ENCODE measurements around the gene RGMA. TPM values are rescaled to one million over a fixed set of nuclear protein-coding genes. Genes with fewer than 3 reads are reported as not detected.

RGMA gene
- polyA plus RNA-seq, 4 donors, result 1.1 to 15.2 (median 2.1) TPM; not detected in 1

DNA sequence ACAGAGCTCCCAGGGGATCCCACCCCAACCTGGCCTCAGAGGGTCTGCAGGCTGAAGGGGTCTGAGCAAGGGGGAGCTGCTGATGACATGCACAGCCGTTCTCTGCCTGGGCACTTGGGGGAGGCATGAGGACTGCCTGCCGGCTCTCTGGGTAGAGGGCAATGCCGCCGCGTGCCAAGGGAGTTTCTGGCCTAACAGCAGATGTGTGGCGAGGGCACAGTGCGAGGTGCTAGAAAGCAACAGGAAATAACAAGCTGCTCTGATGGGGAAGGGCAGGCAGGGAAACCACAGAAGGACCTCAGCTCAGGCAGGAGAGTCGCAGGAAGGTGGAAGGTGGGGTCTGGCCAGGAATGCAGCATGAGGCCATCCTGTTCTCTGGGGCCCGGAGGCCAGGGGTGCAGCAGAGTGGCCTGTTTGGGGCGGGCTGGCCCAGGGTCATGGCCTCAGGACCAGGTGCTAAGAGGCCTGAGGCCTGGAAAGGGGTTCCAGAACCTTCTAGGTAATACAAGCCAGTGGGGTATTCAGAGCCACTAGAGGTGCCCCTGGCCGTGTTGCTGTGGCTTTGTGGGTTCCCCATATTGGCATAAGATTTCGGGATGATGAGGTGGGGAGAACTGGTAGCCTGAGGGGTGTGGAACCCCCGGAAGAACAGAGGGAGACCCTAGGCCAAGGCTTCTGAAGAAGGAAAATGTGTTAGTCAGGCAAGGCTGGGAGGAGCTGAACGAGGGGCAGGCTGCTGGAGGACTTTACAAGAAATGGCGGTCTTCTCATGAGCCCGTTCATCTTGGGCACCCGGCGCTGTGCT lies 41.2 kb downstream of the RGMA start:
- peaks cover 0 to 3% of the 10 kb centered on the region in 2 donors for H3K9me3 ChIP-seq (ENCODE audit: control insufficient read depth in 2 of 2, insufficient read depth in 1 of 2, low read depth in 1 of 2, low read length in 1 of 2)
- peaks cover 0 to 34% (median 0%) of the 10 kb centered on the region in 3 donors for H3K36me3 ChIP-seq (ENCODE audit: control insufficient read depth in 3 of 3, insufficient read depth in 2 of 3, low read depth in 1 of 3, low read length in 3 of 3)
- no peaks in the 10 kb centered on the region for H3K4me1 ChIP-seq (ENCODE audit: control insufficient read depth in 3 of 3, insufficient read depth in 2 of 3, low read depth in 1 of 3, low read length in 2 of 3)
- no peaks in the 10 kb centered on the region for H3K27me3 ChIP-seq (ENCODE audit: control insufficient read depth in 3 of 3, insufficient read depth in 3 of 3, low read length in 3 of 3)
- WGBS, 3 donors, result 70 to 75% (median 73%) methylated on average over 17 to 18 of the region's 18 CpGs
- no peak for FAIRE-seq
- no peak overlapping the region for H3K27ac ChIP-seq (ENCODE audit: low read depth in 1 of 3, low read length in 2 of 3)
- no peak for DNase-seq
- no peak overlapping the region for H3K4me3 ChIP-seq (ENCODE audit: low read depth in 1 of 3, low read length in 3 of 3)

DNA sequence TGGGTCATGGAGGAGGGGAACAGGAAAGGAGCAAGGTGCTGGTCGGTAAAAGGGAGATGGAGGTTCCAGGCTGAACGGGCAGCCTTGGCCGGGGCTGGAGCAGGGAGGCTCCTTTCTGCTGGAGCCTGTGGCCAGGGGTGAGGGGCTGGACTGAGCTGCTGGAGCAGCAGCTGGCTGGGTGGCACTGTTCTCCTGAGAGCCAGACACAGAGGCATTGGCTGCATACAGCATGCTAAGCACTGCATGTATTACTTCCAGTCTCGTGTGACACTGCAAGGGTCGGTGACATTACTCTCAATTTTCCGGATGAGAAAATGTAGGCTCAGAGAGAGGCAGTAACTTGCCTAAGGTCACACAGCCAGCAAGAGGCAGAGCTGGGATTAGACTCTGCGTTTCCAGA lies 42.3 kb downstream of the RGMA start:
- Histone ChIP-seq H3K4me3 (ENCODE audit: low read depth in 1 of 3, low read length in 3 of 3) (no peak overlapping the region), H3K27me3 (ENCODE audit: control insufficient read depth in 3 of 3, insufficient read depth in 3 of 3, low read length in 3 of 3) (no peaks in the 10 kb centered on the region), H3K4me1 (ENCODE audit: control insufficient read depth in 3 of 3, insufficient read depth in 2 of 3, low read depth in 1 of 3, low read length in 2 of 3) (no peaks in the 10 kb centered on the region), H3K36me3 (ENCODE audit: control insufficient read depth in 3 of 3, insufficient read depth in 2 of 3, low read depth in 1 of 3, low read length in 3 of 3) (peaks cover 0 to 29% (median 0%) of the 10 kb centered on the region in 3 donors), H3K9me3 (ENCODE audit: control insufficient read depth in 2 of 2, insufficient read depth in 1 of 2, low read depth in 1 of 2, low read length in 1 of 2) (peaks cover 0 to 3% of the 10 kb centered on the region in 2 donors), H3K27ac (ENCODE audit: low read depth in 1 of 3, low read length in 2 of 3) (no peak overlapping the region)
- DNase-seq, result no peak
- no peak for FAIRE-seq
- WGBS, 3 donors, result 64 to 73% (median 69%) methylated on average over 7 of the region's 7 CpGs

DNA sequence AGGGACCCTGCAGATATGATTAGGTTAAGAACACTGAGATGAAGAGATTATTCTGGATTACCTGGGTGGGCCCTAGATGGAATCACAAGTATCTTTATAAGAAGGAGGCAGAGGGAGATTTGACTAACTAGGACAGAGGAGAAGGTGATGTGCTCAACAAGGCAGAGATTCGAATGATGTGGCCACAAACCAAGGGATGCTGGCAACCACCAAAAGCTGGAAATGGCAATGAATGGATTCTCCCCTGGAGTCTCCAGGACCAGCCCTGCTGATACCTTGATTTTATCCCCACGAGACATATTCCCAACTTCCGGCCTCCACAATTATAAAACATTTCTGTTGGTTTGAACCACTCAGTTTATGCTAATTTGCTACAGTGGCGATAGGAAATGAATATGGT lies 42.9 kb downstream of the RGMA start:
- no peak overlapping the region for H3K27ac ChIP-seq (ENCODE audit: low read depth in 1 of 3, low read length in 2 of 3)
- H3K9me3 ChIP-seq (ENCODE audit: control insufficient read depth in 2 of 2, insufficient read depth in 1 of 2, low read depth in 1 of 2, low read length in 1 of 2), result peaks cover 0 to 3% of the 10 kb centered on the region in 2 donors
- H3K36me3 ChIP-seq (ENCODE audit: control insufficient read depth in 3 of 3, insufficient read depth in 2 of 3, low read depth in 1 of 3, low read length in 3 of 3), result peaks cover 0 to 23% (median 0%) of the 10 kb centered on the region in 3 donors
- H3K4me3 ChIP-seq (ENCODE audit: low read depth in 1 of 3, low read length in 3 of 3), result no peak overlapping the region
- FAIRE-seq (no peak), DNase-seq (no peak)
- H3K27me3 ChIP-seq (ENCODE audit: control insufficient read depth in 3 of 3, insufficient read depth in 3 of 3, low read length in 3 of 3), result no peaks in the 10 kb centered on the region
- H3K4me1 ChIP-seq (ENCODE audit: control insufficient read depth in 3 of 3, insufficient read depth in 2 of 3, low read depth in 1 of 3, low read length in 2 of 3), result no peaks in the 10 kb centered on the region
- 91 to 95% (median 92%) methylated on average over 4 of the region's 4 CpGs for WGBS, 3 donors

DNA sequence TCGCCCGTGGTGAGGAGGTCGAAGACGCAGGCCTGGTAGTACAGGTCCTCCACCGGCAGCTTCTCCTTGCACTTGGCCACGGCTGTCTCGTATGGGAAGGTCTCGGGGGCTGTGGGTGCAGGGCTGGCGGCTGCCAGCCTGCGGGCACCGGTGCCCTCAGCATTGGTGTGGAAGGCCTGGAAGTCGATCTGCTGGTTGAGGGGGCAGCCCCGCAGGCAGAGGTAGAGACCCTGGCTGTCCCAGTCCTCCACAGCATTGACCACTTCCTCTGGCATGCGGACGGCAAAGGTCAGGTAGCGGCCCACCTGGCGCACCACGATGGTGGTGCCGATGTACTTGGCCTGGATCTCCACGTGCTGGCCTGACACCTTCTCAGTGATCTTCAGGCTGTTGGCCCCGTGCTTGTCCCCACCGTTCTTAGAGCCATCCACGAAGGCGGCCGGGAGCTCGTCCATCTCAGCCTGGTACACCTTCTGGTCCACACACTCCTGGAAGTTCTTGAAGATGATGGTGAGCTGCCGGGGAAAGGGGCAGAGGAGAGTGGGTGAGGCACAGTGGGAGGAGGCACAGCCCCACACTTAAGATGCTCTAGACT lies 43.7 kb downstream of the RGMA start:
- H3K4me1 ChIP-seq (ENCODE audit: control insufficient read depth in 3 of 3, insufficient read depth in 2 of 3, low read depth in 1 of 3, low read length in 2 of 3), result no peaks in the 10 kb centered on the region
- H3K9me3 ChIP-seq (ENCODE audit: control insufficient read depth in 2 of 2, insufficient read depth in 1 of 2, low read depth in 1 of 2, low read length in 1 of 2), result peaks cover 0 to 3% of the 10 kb centered on the region in 2 donors
- 92 to 95% (median 93%) methylated on average over 27 of the region's 27 CpGs for WGBS, 3 donors
- H3K27me3 ChIP-seq (ENCODE audit: control insufficient read depth in 3 of 3, insufficient read depth in 3 of 3, low read length in 3 of 3), result no peaks in the 10 kb centered on the region
- no peak overlapping the region for H3K4me3 ChIP-seq (ENCODE audit: low read depth in 1 of 3, low read length in 3 of 3)
- H3K27ac ChIP-seq (ENCODE audit: low read depth in 1 of 3, low read length in 2 of 3), result no peak overlapping the region
- no peak for FAIRE-seq
- DNase-seq, result no peak
- peaks cover 0 to 18% (median 0%) of the 10 kb centered on the region in 3 donors for H3K36me3 ChIP-seq (ENCODE audit: control insufficient read depth in 3 of 3, insufficient read depth in 2 of 3, low read depth in 1 of 3, low read length in 3 of 3)

DNA sequence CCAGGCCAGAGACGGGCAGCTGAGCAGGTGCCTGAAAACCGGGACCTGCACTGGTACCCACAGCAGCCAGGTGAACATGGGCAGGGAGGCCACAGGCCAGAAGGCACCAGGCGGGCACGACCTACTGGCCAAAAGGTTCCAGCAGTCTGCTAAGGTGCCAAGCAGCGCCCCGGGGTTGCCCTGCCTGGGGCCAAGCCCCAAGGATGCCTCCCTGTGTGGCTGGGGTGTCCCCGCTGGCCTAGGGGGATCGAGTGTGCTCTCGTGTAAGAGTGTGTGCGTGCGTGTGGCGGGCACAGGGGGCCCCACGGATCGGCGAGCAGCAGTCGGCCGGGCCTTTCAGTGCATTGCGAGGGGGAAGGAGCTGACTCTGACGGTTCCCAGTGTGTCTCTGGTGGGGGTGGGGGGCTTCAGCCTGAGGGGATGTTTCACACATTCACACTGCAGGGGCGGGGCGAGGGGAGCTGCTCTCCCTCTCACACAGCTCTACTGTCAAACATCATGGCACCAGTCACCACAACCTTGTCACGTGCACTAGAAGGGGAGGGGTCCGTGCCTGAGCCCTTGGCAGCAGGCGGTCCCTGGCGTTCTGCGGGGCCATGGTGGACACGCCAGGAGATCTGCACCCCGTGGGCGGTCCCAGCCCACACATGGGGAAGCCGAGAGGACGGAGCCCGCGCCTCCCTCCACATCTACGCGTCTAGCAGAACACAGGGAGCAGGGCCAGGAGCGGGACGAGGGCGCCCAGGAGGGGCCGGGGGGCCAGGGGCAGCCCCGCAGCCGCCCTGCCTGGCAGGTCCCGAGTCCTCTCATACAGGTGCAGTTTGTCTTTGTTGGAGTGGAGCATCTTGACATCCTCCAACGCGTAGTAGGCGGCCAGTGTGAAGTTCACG lies 44.5 kb downstream of the RGMA start:
- Histone ChIP-seq H3K27ac (ENCODE audit: low read depth in 1 of 3, low read length in 2 of 3) (no peak overlapping the region), H3K36me3 (ENCODE audit: control insufficient read depth in 3 of 3, insufficient read depth in 2 of 3, low read depth in 1 of 3, low read length in 3 of 3) (peaks cover 0 to 18% (median 0%) of the 10 kb centered on the region in 3 donors), H3K4me1 (ENCODE audit: control insufficient read depth in 3 of 3, insufficient read depth in 2 of 3, low read depth in 1 of 3, low read length in 2 of 3) (no peaks in the 10 kb centered on the region), H3K4me3 (ENCODE audit: low read depth in 1 of 3, low read length in 3 of 3) (no peak overlapping the region), H3K9me3 (ENCODE audit: control insufficient read depth in 2 of 2, insufficient read depth in 1 of 2, low read depth in 1 of 2, low read length in 1 of 2) (peaks cover 0 to 3% of the 10 kb centered on the region in 2 donors), H3K27me3 (ENCODE audit: control insufficient read depth in 3 of 3, insufficient read depth in 3 of 3, low read length in 3 of 3) (no peaks in the 10 kb centered on the region)
- no peak for DNase-seq
- WGBS, 3 donors, result 84 to 89% (median 85%) methylated on average over 39 to 46 of the region's 46 CpGs
- no peak for FAIRE-seq

DNA sequence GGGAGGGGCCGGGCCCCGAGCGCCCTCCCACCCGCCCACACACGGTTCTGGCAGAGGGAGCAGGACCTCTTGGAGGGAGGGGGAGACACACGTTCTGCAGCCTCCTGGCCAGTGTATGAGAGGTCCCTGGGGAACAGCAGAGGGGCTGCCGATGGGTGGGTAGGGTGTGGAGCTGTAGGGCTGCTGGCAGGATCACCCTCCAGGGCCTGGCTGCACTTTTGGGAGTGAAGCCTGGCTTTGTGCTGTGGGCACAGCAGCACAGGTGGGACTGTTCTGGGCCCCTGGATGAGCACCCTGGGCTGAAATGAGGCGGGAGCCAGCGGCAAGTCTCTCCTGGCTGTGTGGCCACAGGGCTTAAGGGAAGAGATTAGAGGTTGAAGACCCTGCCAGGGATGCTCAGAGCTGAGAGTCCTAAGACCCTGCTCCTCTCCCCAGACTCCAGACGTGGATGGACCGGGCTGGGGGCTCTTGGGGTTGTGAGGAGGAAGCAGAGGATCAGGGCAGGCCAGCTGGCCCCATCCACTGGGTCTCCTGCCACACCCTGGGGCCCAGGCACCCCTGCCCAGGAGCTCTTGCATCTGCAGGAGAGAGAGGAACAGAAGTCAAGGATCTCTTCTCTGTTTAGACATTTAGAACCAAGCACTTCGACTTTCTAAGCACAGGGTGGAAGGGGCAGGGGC lies 45.2 kb downstream of the RGMA start:
- Histone ChIP-seq H3K4me3 (ENCODE audit: low read depth in 1 of 3, low read length in 3 of 3) (no peak overlapping the region), H3K9me3 (ENCODE audit: control insufficient read depth in 2 of 2, insufficient read depth in 1 of 2, low read depth in 1 of 2, low read length in 1 of 2) (peaks cover 0 to 3% of the 10 kb centered on the region in 2 donors), H3K27me3 (ENCODE audit: control insufficient read depth in 3 of 3, insufficient read depth in 3 of 3, low read length in 3 of 3) (no peaks in the 10 kb centered on the region), H3K4me1 (ENCODE audit: control insufficient read depth in 3 of 3, insufficient read depth in 2 of 3, low read depth in 1 of 3, low read length in 2 of 3) (no peaks in the 10 kb centered on the region), H3K36me3 (ENCODE audit: control insufficient read depth in 3 of 3, insufficient read depth in 2 of 3, low read depth in 1 of 3, low read length in 3 of 3) (peaks cover 0 to 15% (median 0%) of the 10 kb centered on the region in 3 donors), H3K27ac (ENCODE audit: low read depth in 1 of 3, low read length in 2 of 3) (no peak overlapping the region)
- no peak for FAIRE-seq
- DNase-seq, result no peak
- 35 to 57% (median 44%) methylated on average over 11 to 12 of the region's 12 CpGs for WGBS, 3 donors

DNA sequence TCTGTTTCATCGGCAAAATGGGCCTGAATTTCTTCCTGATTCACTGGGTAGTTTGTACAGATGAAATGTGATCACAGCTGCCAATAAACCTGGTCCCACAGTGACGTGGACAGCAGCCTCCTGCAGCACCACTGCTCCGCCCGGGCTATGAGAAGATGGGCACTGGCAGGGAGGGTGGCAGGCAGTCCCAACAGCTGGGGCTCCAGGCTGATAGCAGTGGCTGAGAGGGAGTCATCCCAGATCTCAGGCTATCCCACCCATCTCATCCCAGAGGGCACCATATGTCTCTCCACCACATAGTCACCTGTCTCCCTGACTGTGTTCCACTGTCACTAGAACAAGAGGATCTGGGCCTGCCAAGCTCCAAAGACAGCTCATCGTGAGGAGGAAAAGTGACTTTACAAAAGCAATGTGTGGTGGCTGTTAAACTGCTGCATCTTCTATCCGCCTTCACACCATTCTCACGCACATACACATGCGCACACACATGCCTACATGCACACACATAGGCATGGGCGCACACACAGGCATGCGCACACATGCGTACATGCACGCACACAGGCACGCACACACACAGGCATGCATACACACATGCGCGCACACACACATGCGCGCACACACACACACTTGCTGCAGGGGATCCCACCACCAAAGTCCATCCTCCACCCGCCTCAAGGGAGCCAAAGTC lies 46.2 kb downstream of the RGMA start:
- H3K9me3 ChIP-seq (ENCODE audit: control insufficient read depth in 2 of 2, insufficient read depth in 1 of 2, low read depth in 1 of 2, low read length in 1 of 2), result peaks cover 0 to 3% of the 10 kb centered on the region in 2 donors
- DNase-seq, result no peak
- H3K4me3 ChIP-seq (ENCODE audit: low read depth in 1 of 3, low read length in 3 of 3), result no peak overlapping the region
- 78 to 88% (median 85%) methylated on average over 18 of the region's 18 CpGs for whole genome bisulfite sequencing, 3 donors
- H3K36me3 ChIP-seq (ENCODE audit: control insufficient read depth in 3 of 3, insufficient read depth in 2 of 3, low read depth in 1 of 3, low read length in 3 of 3), result peaks cover 0 to 12% (median 0%) of the 10 kb centered on the region in 3 donors
- no peaks in the 10 kb centered on the region for H3K27me3 ChIP-seq (ENCODE audit: control insufficient read depth in 3 of 3, insufficient read depth in 3 of 3, low read length in 3 of 3)
- H3K27ac ChIP-seq (ENCODE audit: low read depth in 1 of 3, low read length in 2 of 3), result no peak overlapping the region
- no peaks in the 10 kb centered on the region for H3K4me1 ChIP-seq (ENCODE audit: control insufficient read depth in 3 of 3, insufficient read depth in 2 of 3, low read depth in 1 of 3, low read length in 2 of 3)
- FAIRE-seq, result no peak
